ENCODE results near the gene CLOCK.

CLOCK gene

GRCh38 chr4:55439023-55439422, 107.7 kb downstream of the CLOCK start:
- no peak for DNase-seq (ENCODE audit: extremely low read depth, low read depth)
- TF ChIP-seq CTCF (IDR thresholded peaks at IDR 0.05; ENCODE audit: low read depth, low read length, missing control alignments), result no peak
- no peak overlapping the region for H3K4me3 ChIP-seq (replicated peaks; ENCODE audit: low read depth, low read length)

- no peak for TF ChIP-seq CTCF (IDR thresholded peaks at IDR 0.05; ENCODE audit: low read depth, low read length, missing control alignments)
- no peak for DNase-seq (ENCODE audit: extremely low read depth, low read depth)
- H3K4me3 ChIP-seq (replicated peaks; ENCODE audit: low read depth, low read length), result no peak overlapping the region
Measured at GRCh38 chr4:55438314-55438713, 108.4 kb downstream of the CLOCK start.

GRCh38 chr4:55437823-55438222, 108.9 kb downstream of the CLOCK start:
- TF ChIP-seq CTCF (IDR thresholded peaks at IDR 0.05; ENCODE audit: low read depth, low read length, missing control alignments), result no peak
- no peak overlapping the region for H3K4me3 ChIP-seq (replicated peaks; ENCODE audit: low read depth, low read length)

GRCh38 chr4:55437356-55437796, 109.3 kb downstream of the CLOCK start:
- no peak for DNase-seq (ENCODE audit: extremely low read depth, low read depth)
- H3K4me3 ChIP-seq (replicated peaks; ENCODE audit: low read depth, low read length), result no peak overlapping the region
- no peak for TF ChIP-seq CTCF (IDR thresholded peaks at IDR 0.05; ENCODE audit: low read depth, low read length, missing control alignments)

More at GRCh38 chr4:55437823-55438222, 108.9 kb downstream of the CLOCK start:
- no peak for DNase-seq (ENCODE audit: extremely low read depth, low read depth)

GRCh38 chr4:55435141-55435841, 111.4 kb downstream of the CLOCK start:
- H3K4me3 ChIP-seq (replicated peaks; ENCODE audit: low read depth, low read length), result no peak overlapping the region
- TF ChIP-seq CTCF (IDR thresholded peaks at IDR 0.05; ENCODE audit: low read depth, low read length, missing control alignments), result no peak
- no peak for DNase-seq (ENCODE audit: extremely low read depth, low read depth)

GRCh38 chr4:55431710-55432336, 114.9 kb downstream of the CLOCK start:
- DNase-seq (ENCODE audit: extremely low read depth, low read depth), result no peak
- H3K4me3 ChIP-seq (replicated peaks; ENCODE audit: low read depth, low read length), result no peak overlapping the region
- no peak for TF ChIP-seq CTCF (IDR thresholded peaks at IDR 0.05; ENCODE audit: low read depth, low read length, missing control alignments)
